Measurements from ENCODE around the gene GPSM3. TPM values are rescaled to one million over a fixed set of nuclear protein-coding genes. Genes with fewer than 3 reads are reported as not detected.

GPSM3 gene
- total and polyA plus RNA-seq, 2 of the 13 experiments (the other 11 are each of a cell fraction or from before 2014, with no cell fraction given): 0.18 to 6.2 TPM

DNA sequence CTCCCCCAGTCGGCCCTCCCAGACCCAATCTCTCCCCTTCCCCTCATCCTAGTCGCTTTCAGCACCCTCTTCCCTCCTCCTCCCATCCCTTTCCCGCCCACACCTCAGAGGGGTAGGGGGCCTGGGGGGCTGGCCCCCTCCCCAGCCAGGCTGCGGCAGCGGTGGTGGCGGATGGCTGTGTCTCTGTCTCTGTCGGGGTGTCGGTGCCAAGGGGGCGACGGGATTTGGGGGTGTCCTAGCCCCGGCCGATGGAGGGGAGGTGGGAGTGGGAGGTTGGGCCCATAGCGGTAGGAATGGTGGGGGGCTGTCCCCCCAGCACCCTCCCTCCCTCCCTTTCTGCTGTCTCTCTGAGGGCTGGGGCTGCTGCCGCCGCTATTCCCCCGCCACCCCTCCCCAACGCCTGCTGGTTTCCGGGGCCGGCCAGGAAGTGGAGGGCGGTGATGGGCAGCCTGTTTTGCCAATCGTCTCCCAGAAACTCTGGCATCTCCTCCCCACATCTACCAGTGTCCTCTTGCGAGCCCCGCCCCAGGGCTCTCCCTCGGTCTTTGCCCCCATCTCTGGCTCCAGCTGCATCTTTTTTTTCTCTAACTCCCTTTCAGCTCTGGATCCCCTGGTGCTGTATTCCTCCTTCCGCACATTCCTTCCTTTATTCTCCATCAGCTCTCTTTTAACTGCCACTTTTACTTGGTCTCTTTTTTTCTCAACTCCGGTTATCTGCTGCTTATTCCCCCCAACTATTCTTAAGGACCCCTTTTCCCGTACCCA is 16.6 kb downstream of the GPSM3 start, which contains the start of gene AGPAT1 (continued):
- TF ChIP-seq, protein P1, sequence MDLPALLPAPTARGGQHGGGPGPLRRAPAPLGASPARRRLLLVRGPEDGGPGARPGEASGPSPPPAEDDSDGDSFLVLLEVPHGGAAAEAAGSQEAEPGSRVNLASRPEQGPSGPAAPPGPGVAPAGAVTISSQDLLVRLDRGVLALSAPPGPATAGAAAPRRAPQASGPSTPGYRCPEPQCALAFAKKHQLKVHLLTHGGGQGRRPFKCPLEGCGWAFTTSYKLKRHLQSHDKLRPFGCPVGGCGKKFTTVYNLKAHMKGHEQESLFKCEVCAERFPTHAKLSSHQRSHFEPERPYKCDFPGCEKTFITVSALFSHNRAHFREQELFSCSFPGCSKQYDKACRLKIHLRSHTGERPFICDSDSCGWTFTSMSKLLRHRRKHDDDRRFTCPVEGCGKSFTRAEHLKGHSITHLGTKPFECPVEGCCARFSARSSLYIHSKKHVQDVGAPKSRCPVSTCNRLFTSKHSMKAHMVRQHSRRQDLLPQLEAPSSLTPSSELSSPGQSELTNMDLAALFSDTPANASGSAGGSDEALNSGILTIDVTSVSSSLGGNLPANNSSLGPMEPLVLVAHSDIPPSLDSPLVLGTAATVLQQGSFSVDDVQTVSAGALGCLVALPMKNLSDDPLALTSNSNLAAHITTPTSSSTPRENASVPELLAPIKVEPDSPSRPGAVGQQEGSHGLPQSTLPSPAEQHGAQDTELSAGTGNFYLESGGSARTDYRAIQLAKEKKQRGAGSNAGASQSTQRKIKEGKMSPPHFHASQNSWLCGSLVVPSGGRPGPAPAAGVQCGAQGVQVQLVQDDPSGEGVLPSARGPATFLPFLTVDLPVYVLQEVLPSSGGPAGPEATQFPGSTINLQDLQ (CRISPR knock-in tag; IDR thresholded peaks at IDR 0.05): no peak
- TF ChIP-seq ZNF30 (CRISPR knock-in tag; IDR thresholded peaks at IDR 0.05) (no peak), FOXJ3 (CRISPR knock-in tag; IDR thresholded peaks at IDR 0.05; ENCODE audit: borderline replicate concordance) (no peak), HOXA7 (CRISPR knock-in tag; IDR thresholded peaks at IDR 0.05) (no peak), TOE1 (CRISPR knock-in tag; IDR thresholded peaks at IDR 0.05) (no peak), ZNF274 (CRISPR knock-in tag; IDR thresholded peaks at IDR 0.05) (peak; percentile 79), ZNF546 (CRISPR knock-in tag; conservative IDR thresholded peaks at IDR 0.05) (no peak), ZNF768 (CRISPR knock-in tag; IDR thresholded peaks at IDR 0.05) (peak; percentile 68; the same call in 1 of the 2 replicates), CCAR2 (optimal IDR thresholded peaks at IDR 0.05; ENCODE audit: low read depth, low read length) (no peak), MED1 (CRISPR knock-in tag; IDR thresholded peaks at IDR 0.05) (peak; percentile 29; the same call in 1 of the 2 replicates), ZNF563 (CRISPR knock-in tag; IDR thresholded peaks at IDR 0.05) (peak; percentile 68; the same call in 1 of the 2 replicates), BORCS8-MEF2B (CRISPR knock-in tag; IDR thresholded peaks at IDR 0.05) (no peak), KDM6A (CRISPR knock-in tag; IDR thresholded peaks at IDR 0.05; ENCODE audit: low read depth) (no peak; the same call in 1 of the 2 replicates), MXD4 (CRISPR knock-in tag; IDR thresholded peaks at IDR 0.05) (no peak; the same call in 1 of the 2 replicates), ATAD3A (CRISPR knock-in tag; IDR thresholded peaks at IDR 0.05) (no peak), ZNF101 (CRISPR knock-in tag; IDR thresholded peaks at IDR 0.05; ENCODE audit: borderline replicate concordance, low read depth) (peak; percentile 53; the same call in 1 of the 2 replicates)
- TF ChIP-seq, protein P2, sequence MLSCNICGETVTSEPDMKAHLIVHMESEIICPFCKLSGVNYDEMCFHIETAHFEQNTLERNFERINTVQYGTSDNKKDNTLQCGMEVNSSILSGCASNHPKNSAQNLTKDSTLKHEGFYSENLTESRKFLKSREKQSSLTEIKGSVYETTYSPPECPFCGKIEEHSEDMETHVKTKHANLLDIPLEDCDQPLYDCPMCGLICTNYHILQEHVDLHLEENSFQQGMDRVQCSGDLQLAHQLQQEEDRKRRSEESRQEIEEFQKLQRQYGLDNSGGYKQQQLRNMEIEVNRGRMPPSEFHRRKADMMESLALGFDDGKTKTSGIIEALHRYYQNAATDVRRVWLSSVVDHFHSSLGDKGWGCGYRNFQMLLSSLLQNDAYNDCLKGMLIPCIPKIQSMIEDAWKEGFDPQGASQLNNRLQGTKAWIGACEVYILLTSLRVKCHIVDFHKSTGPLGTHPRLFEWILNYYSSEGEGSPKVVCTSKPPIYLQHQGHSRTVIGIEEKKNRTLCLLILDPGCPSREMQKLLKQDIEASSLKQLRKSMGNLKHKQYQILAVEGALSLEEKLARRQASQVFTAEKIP (CRISPR knock-in tag; IDR thresholded peaks at IDR 0.05; ENCODE audit: borderline replicate concordance): no peak
- TF ChIP-seq, protein P3, sequence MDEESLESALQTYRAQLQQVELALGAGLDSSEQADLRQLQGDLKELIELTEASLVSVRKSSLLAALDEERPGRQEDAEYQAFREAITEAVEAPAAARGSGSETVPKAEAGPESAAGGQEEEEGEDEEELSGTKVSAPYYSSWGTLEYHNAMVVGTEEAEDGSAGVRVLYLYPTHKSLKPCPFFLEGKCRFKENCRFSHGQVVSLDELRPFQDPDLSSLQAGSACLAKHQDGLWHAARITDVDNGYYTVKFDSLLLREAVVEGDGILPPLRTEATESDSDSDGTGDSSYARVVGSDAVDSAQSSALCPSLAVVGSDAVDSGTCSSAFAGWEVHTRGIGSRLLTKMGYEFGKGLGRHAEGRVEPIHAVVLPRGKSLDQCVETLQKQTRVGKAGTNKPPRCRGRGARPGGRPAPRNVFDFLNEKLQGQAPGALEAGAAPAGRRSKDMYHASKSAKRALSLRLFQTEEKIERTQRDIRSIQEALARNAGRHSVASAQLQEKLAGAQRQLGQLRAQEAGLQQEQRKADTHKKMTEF (CRISPR knock-in tag; IDR thresholded peaks at IDR 0.05): peak; percentile 53
- TF ChIP-seq, protein P4, sequence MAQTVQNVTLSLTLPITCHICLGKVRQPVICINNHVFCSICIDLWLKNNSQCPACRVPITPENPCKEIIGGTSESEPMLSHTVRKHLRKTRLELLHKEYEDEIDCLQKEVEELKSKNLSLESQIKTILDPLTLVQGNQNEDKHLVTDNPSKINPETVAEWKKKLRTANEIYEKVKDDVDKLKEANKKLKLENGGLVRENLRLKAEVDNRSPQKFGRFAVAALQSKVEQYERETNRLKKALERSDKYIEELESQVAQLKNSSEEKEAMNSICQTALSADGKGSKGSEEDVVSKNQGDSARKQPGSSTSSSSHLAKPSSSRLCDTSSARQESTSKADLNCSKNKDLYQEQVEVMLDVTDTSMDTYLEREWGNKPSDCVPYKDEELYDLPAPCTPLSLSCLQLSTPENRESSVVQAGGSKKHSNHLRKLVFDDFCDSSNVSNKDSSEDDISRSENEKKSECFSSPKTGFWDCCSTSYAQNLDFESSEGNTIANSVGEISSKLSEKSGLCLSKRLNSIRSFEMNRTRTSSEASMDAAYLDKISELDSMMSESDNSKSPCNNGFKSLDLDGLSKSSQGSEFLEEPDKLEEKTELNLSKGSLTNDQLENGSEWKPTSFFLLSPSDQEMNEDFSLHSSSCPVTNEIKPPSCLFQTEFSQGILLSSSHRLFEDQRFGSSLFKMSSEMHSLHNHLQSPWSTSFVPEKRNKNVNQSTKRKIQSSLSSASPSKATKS (CRISPR knock-in tag; IDR thresholded peaks at IDR 0.05): no peak
- TF ChIP-seq, protein P5, sequence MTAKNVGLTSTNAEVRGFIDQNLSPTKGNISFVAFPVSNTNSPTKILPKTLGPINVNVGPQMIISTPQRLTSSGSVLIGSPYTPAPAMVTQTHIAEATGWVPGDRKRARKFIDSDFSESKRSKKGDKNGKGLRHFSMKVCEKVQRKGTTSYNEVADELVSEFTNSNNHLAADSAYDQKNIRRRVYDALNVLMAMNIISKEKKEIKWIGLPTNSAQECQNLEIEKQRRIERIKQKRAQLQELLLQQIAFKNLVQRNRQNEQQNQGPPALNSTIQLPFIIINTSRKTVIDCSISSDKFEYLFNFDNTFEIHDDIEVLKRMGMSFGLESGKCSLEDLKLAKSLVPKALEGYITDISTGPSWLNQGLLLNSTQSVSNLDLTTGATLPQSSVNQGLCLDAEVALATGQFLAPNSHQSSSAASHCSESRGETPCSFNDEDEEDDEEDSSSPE (CRISPR knock-in tag; IDR thresholded peaks at IDR 0.05): no peak
